ENCODE data around the gene SORCS2. TPM values are rescaled to one million over a fixed set of nuclear protein-coding genes. Genes with fewer than 3 reads are reported as not detected.
"Not testable (repeated sequence)": the region's sequence is repeated elsewhere in the genome, so short reads cannot be mapped to it uniquely, and the experiment has no call there.

The SORCS2 gene
- total and polyA plus RNA-seq, 4 donors: 0.05 to 8.4 (median 1.8) TPM

DNA sequence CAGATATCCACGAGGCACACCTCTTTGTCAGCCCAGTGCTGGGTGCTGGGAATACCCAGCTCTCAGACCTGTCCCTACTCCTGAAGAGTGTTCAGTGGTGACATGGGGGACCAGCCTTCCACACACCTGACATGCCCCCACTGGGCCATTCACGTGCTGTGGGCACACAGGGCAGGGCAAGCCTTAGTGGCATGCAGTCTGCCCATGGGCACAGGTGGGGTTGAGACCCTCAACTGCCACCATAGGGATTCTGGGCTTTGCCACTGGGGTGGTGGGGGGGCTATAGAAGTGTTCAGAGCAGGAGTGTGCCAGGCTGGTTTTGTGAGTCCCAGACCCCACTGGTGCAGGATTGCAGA, 259.1 kb downstream of the SORCS2 start:
- Histone ChIP-seq H3K9me3 (ENCODE audit: control insufficient read depth, low read length) (no peaks in the 10 kb centered on the region), H3K27me3 (ENCODE audit: control insufficient read depth in 1 of 2, insufficient read depth in 2 of 2, low read length in 1 of 2) (no peaks in the 10 kb centered on the region), H3K36me3 (ENCODE audit: control insufficient read depth in 1 of 2, insufficient read depth in 2 of 2, low read length in 1 of 2) (no peaks in the 10 kb centered on the region), H3K4me1 (ENCODE audit: control insufficient read depth in 1 of 2, insufficient read depth in 2 of 2, low read length in 2 of 2) (no peaks in the 10 kb centered on the region), H3K4me3 (ENCODE audit: low read length in 2 of 2) (no peak overlapping the region), H3K27ac (ENCODE audit: low read depth in 1 of 2, low read length in 2 of 2) (no peak overlapping the region)
- intact Hi-C loops (cut with DNase I): no loop called here
- DNase-seq (no peak), ATAC-seq (ENCODE audit: low FRiP score) (peak; percentile 29)
- 58 to 64% methylated on average over 2 of the region's 2 CpGs for WGBS, 2 donors

DNA sequence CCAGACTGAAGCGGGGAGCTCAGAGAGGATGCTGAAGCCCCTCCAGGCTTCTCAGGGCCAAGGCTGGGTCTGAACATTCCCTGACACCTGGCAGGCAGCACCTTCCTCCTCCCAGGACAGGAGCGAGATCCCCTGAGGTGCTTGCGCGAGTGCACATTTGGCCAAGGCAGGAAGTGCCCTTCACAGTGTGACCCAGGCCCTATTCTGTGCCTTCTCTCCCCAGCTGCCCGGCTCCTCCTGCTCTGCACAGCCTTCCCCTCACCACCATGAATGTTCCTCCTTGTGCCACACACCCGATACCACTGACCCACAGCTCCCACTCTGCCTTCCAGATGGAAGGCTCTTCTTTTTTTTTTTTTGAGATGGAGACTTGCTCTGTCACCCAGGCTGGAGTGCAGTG, 259.5 kb downstream of the SORCS2 start:
- ATAC-seq (ENCODE audit: low FRiP score): no peak
- 91% methylated on average over 6 of the region's 6 CpGs for WGBS, 2 donors
- Histone ChIP-seq H3K27ac (ENCODE audit: low read depth in 1 of 2, low read length in 2 of 2) (no peak overlapping the region), H3K36me3 (ENCODE audit: control insufficient read depth in 1 of 2, insufficient read depth in 2 of 2, low read length in 1 of 2) (no peaks in the 10 kb centered on the region), H3K27me3 (ENCODE audit: control insufficient read depth in 1 of 2, insufficient read depth in 2 of 2, low read length in 1 of 2) (no peaks in the 10 kb centered on the region), H3K4me3 (ENCODE audit: low read length in 2 of 2) (no peak overlapping the region), H3K9me3 (ENCODE audit: control insufficient read depth, low read length) (no peaks in the 10 kb centered on the region), H3K4me1 (ENCODE audit: control insufficient read depth in 1 of 2, insufficient read depth in 2 of 2, low read length in 2 of 2) (no peaks in the 10 kb centered on the region)
- DNase-seq: no peak
- intact Hi-C loops (cut with DNase I): no loop called here

DNA sequence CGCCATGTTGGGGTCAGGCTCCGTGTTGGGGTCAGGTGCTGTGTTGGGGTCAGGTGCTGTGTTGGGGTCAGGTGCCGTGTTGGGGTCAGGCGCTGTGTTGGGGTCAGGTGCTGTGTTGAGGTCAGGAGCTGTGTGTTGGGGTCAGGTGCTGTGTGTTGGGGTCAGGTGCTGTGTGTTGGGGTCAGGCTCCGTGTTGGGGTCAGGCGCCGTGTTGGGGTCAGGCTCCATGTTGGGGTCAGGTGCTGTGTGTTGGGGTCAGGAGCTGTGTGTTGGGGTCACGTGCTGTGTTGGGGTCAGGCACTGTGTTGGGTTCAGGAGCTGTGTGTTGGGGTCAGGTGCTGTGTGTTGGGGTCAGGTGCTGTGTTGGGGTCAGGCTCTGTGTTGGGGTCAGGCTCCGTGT, 260.5 kb downstream of the SORCS2 start:
- H3K27ac ChIP-seq (ENCODE audit: low read depth in 1 of 2, low read length in 2 of 2); DNase-seq; H3K36me3 ChIP-seq (ENCODE audit: control insufficient read depth in 1 of 2, insufficient read depth in 2 of 2, low read length in 1 of 2); H3K9me3 ChIP-seq (ENCODE audit: control insufficient read depth, low read length); H3K4me1 ChIP-seq (ENCODE audit: control insufficient read depth in 1 of 2, insufficient read depth in 2 of 2, low read length in 2 of 2); H3K4me3 ChIP-seq (ENCODE audit: low read length in 2 of 2); intact Hi-C loops (cut with DNase I); H3K27me3 ChIP-seq (ENCODE audit: control insufficient read depth in 1 of 2, insufficient read depth in 2 of 2, low read length in 1 of 2); ATAC-seq (ENCODE audit: low FRiP score): not testable (repeated sequence)
- WGBS, 2 donors: 95% methylated on average over 8 to 9 of the region's 9 CpGs

DNA sequence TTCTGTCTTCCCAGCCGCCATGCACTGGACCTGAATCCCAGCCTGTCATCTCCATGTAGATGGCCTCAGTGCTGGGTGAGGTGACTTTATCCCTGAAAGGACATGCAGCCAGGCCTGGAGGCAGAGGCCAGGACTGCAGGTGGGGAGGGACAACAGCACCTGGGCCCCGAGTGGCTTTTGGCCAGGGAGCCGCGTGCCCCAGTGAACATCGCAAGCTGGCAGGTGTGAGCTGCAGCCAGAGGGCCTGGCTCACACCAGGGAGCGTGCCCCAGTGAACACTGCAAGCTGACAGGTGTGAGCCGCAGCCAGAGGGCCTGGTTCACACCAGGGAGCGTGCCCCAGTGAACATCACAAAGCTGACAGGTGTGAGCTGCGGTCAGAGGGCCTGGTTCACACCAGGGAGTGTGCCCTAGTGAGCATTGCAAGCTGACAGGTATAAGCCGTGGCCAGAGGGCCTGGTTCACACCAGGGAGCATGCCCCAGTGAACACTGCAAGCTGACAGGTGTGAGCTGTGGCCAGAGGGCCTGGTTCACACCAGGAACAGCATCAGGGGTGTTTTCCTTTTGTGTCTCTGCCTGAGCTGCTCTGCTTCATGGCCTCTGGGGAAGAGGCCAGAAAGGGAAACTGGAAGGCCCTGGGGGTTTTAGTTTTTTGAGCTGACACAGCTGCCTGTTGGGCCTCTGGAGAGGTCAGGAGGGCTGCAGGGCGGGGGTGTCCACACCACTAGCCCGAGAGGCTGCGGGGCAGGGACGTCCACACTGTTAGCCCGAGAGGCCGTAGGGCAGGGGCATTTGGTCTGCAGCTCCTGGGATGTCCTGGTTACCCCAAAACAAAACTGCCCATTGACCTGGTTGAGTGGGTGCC, 265.1 kb downstream of the SORCS2 start:
- no peaks in the 10 kb centered on the region for H3K36me3 ChIP-seq (ENCODE audit: control insufficient read depth in 1 of 2, insufficient read depth in 2 of 2, low read length in 1 of 2)
- no peak overlapping the region for H3K4me3 ChIP-seq (ENCODE audit: low read length in 2 of 2)
- ATAC-seq (ENCODE audit: low FRiP score): peak; percentile 39
- H3K27me3 ChIP-seq (ENCODE audit: control insufficient read depth in 1 of 2, insufficient read depth in 2 of 2, low read length in 1 of 2): no peaks in the 10 kb centered on the region
- no peaks in the 10 kb centered on the region for H3K9me3 ChIP-seq (ENCODE audit: control insufficient read depth, low read length)
- H3K4me1 ChIP-seq (ENCODE audit: control insufficient read depth in 1 of 2, insufficient read depth in 2 of 2, low read length in 2 of 2): no peaks in the 10 kb centered on the region
- intact Hi-C loops (cut with DNase I): no loop called here
- no peak for DNase-seq
- H3K27ac ChIP-seq (ENCODE audit: low read depth in 1 of 2, low read length in 2 of 2): no peak overlapping the region
- WGBS, 2 donors: 95 to 96% methylated on average over 16 of the region's 16 CpGs

DNA sequence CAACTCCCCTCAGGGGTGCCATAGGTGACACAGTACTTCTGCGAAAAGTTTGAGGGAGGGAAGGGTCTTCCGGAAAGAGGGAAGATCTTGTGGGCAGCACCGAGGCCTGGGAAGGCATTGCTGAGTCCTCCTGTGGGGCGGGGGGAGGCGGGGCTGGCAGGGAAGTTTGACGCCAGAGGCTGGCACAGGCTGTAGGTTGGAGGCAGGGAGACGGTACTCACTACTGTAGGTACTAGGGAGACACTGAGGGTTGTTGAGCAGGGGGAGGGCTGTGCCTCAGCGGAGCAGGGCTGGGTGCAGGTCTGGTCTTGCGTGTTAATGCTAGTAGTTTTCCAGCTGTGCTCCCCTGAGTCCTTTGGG, 265.7 kb downstream of the SORCS2 start:
- no peaks in the 10 kb centered on the region for H3K4me1 ChIP-seq (ENCODE audit: control insufficient read depth in 1 of 2, insufficient read depth in 2 of 2, low read length in 2 of 2)
- no peak overlapping the region for H3K4me3 ChIP-seq (ENCODE audit: low read length in 2 of 2)
- 81 to 85% methylated on average over 9 of the region's 9 CpGs for WGBS, 2 donors
- no peak overlapping the region for H3K27ac ChIP-seq (ENCODE audit: low read depth in 1 of 2, low read length in 2 of 2)
- intact Hi-C loops (cut with DNase I): no loop called here
- no peak for ATAC-seq (ENCODE audit: low FRiP score)
- no peaks in the 10 kb centered on the region for H3K27me3 ChIP-seq (ENCODE audit: control insufficient read depth in 1 of 2, insufficient read depth in 2 of 2, low read length in 1 of 2)
- no peaks in the 10 kb centered on the region for H3K9me3 ChIP-seq (ENCODE audit: control insufficient read depth, low read length)
- no peaks in the 10 kb centered on the region for H3K36me3 ChIP-seq (ENCODE audit: control insufficient read depth in 1 of 2, insufficient read depth in 2 of 2, low read length in 1 of 2)
- DNase-seq: no peak

DNA sequence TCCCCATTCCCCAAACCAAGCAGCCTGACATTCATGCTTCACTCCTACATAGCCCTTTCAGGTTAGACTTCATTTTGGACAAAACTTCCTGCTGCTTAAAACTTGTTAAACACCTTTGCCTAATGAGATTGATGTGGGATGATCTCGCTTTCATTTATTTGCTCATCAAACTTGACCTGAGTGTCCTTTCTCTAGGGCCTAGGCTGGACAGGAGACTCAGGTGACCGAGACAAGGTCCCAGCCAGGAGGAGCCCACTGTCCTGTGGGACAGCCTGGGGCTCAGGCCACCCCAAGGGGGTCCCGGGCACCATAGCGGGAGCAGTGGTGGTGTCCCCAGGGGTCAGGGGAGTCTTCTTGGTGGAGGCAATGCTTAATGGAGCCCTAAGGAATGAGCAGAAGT, 266.1 kb downstream of the SORCS2 start:
- no peak for DNase-seq
- Histone ChIP-seq H3K27me3 (ENCODE audit: control insufficient read depth in 1 of 2, insufficient read depth in 2 of 2, low read length in 1 of 2) (no peaks in the 10 kb centered on the region), H3K27ac (ENCODE audit: low read depth in 1 of 2, low read length in 2 of 2) (no peak overlapping the region), H3K36me3 (ENCODE audit: control insufficient read depth in 1 of 2, insufficient read depth in 2 of 2, low read length in 1 of 2) (no peaks in the 10 kb centered on the region), H3K4me3 (ENCODE audit: low read length in 2 of 2) (no peak overlapping the region), H3K4me1 (ENCODE audit: control insufficient read depth in 1 of 2, insufficient read depth in 2 of 2, low read length in 2 of 2) (no peaks in the 10 kb centered on the region), H3K9me3 (ENCODE audit: control insufficient read depth, low read length) (no peaks in the 10 kb centered on the region)
- intact Hi-C loops (cut with DNase I): no loop called here
- no peak for ATAC-seq (ENCODE audit: low FRiP score)
- 92 to 98% methylated on average over 4 of the region's 4 CpGs for WGBS, 2 donors

DNA sequence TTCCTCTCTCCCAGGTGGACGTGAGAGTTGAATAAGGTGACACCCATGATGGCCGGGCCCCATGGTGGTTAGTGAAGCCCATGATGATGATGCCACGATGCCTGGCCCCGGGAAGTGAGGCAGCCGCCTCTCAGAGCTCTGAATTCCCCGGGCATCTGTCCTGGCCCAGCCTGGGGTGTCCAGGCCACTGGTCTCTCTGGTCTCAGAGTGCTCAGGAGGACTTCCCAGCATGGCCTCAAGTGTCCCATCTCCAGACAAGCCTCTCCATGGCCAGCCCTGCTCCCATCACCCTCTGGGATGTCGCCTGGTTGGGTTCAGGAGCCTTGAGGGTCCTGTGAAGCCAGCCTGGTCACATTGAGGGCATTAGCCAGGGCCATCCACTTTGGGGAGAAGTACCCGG, 267.1 kb downstream of the SORCS2 start:
- H3K4me3 ChIP-seq (ENCODE audit: low read length in 2 of 2): no peak overlapping the region
- DNase-seq: no peak
- no peaks in the 10 kb centered on the region for H3K27me3 ChIP-seq (ENCODE audit: control insufficient read depth in 1 of 2, insufficient read depth in 2 of 2, low read length in 1 of 2)
- WGBS, 2 donors: 96 to 98% methylated on average over 8 of the region's 8 CpGs
- ATAC-seq (ENCODE audit: low FRiP score): no peak
- H3K4me1 ChIP-seq (ENCODE audit: control insufficient read depth in 1 of 2, insufficient read depth in 2 of 2, low read length in 2 of 2): no peaks in the 10 kb centered on the region
- intact Hi-C loops (cut with DNase I): no loop called here
- H3K9me3 ChIP-seq (ENCODE audit: control insufficient read depth, low read length): no peaks in the 10 kb centered on the region
- H3K36me3 ChIP-seq (ENCODE audit: control insufficient read depth in 1 of 2, insufficient read depth in 2 of 2, low read length in 1 of 2): no peaks in the 10 kb centered on the region
- H3K27ac ChIP-seq (ENCODE audit: low read depth in 1 of 2, low read length in 2 of 2): no peak overlapping the region

DNA sequence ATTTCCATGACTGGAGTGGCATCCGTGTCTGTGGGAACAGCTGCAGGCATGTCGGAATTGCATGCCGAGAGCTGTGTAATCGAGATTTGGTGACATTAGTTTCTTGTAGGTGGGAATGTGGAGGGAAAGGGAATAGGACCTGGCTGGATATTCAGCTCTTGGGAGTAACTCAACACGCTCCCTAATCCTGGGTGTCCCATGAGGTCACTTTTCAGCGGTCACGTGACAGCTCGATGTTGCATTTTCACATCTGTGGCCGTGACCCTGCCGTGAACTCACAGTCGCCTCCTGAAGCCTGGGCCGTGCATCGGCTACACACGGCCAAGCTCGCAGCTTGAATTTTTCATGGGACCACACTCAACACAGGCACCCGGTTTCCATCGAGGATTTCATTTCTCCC, 268.2 kb downstream of the SORCS2 start:
- no peak overlapping the region for H3K27ac ChIP-seq (ENCODE audit: low read depth in 1 of 2, low read length in 2 of 2)
- WGBS, 2 donors: 62 to 68% methylated on average over 17 of the region's 17 CpGs
- no peaks in the 10 kb centered on the region for H3K36me3 ChIP-seq (ENCODE audit: control insufficient read depth in 1 of 2, insufficient read depth in 2 of 2, low read length in 1 of 2)
- ATAC-seq (ENCODE audit: low FRiP score) (no peak), DNase-seq (no peak)
- H3K4me1 ChIP-seq (ENCODE audit: control insufficient read depth in 1 of 2, insufficient read depth in 2 of 2, low read length in 2 of 2): no peaks in the 10 kb centered on the region
- intact Hi-C loops (cut with DNase I): no loop called here
- no peaks in the 10 kb centered on the region for H3K9me3 ChIP-seq (ENCODE audit: control insufficient read depth, low read length)
- H3K27me3 ChIP-seq (ENCODE audit: control insufficient read depth in 1 of 2, insufficient read depth in 2 of 2, low read length in 1 of 2): no peaks in the 10 kb centered on the region
- no peak overlapping the region for H3K4me3 ChIP-seq (ENCODE audit: low read length in 2 of 2)

DNA sequence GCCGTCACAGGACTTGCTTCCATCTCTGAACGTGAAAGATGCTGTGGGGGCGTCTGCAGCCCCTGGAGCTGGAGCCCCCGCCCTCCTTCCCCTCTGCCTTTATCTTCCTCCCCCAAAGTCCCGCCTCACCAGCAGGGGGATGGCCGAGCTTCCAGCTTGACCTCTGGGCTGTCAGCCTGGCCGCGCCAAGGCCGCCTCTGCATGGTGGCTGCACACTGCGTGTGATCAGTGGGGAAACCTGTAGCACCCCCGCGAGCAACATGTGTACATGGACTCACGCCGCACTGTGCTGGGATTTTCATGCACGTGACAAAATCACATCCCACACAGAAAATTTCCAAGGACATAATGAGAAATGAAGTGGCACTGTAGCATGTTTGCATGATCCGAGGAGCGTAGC, 268.9 kb downstream of the SORCS2 start:
- Histone ChIP-seq H3K9me3 (ENCODE audit: control insufficient read depth, low read length) (peaks cover 3% of the 10 kb centered on the region), H3K4me1 (ENCODE audit: control insufficient read depth in 1 of 2, insufficient read depth in 2 of 2, low read length in 2 of 2) (no peaks in the 10 kb centered on the region), H3K36me3 (ENCODE audit: control insufficient read depth in 1 of 2, insufficient read depth in 2 of 2, low read length in 1 of 2) (no peaks in the 10 kb centered on the region), H3K27ac (ENCODE audit: low read depth in 1 of 2, low read length in 2 of 2) (no peak overlapping the region), H3K4me3 (ENCODE audit: low read length in 2 of 2) (no peak overlapping the region), H3K27me3 (ENCODE audit: control insufficient read depth in 1 of 2, insufficient read depth in 2 of 2, low read length in 1 of 2) (no peaks in the 10 kb centered on the region)
- WGBS, 2 donors: 90 to 93% methylated on average over 17 of the region's 17 CpGs
- ATAC-seq (ENCODE audit: low FRiP score) (no peak), DNase-seq (no peak)
- intact Hi-C loops (cut with DNase I): no loop called here

All from aorta (tissue), 5 donors.